Lower leg skin (tissue), 3 donors: ENCODE results near the gene VEGFD.

Experiments
- POLR2A ChIP-seq, 2 donors: fragments of 450-650 bp; IDR thresholded peaks; one replicate each; pipeline ENCODE4 v1.6.1; 2016 to 2017; ENCODE audit warnings: antibody characterized with exemption in 2 of 2, mild to moderate bottlenecking in 1 of 2, moderate library complexity in 1 of 2
- TF ChIP-seq, protein P1 (sequence below), 3 donors: fragments of 450-650 bp; IDR thresholded peaks; one replicate each; pipeline ENCODE4 v1.5.1; 2016; ENCODE audit warnings: antibody characterized with exemption in 3 of 3, mild to moderate bottlenecking in 3 of 3, moderate library complexity in 2 of 3

DNA sequence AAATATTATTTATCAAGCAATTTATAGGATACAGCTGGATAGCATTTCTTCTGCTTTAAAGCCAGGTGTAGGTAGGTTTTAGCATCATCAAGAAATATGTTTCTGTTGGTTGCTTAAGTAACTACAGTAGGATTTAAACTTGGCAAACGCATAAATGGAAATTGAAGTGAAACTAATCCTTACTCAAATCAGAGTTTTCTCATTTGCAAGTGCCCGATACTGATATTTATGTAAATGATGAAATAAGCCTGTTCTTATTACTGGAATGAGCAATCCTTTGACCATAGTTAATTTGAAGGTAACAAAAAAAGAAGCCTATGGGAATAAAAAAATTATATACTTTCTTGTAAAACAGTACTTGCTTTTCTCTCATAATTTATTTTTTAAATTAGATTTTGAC, 25.7 kb downstream of the VEGFD start:
- TF ChIP-seq, protein P1, sequence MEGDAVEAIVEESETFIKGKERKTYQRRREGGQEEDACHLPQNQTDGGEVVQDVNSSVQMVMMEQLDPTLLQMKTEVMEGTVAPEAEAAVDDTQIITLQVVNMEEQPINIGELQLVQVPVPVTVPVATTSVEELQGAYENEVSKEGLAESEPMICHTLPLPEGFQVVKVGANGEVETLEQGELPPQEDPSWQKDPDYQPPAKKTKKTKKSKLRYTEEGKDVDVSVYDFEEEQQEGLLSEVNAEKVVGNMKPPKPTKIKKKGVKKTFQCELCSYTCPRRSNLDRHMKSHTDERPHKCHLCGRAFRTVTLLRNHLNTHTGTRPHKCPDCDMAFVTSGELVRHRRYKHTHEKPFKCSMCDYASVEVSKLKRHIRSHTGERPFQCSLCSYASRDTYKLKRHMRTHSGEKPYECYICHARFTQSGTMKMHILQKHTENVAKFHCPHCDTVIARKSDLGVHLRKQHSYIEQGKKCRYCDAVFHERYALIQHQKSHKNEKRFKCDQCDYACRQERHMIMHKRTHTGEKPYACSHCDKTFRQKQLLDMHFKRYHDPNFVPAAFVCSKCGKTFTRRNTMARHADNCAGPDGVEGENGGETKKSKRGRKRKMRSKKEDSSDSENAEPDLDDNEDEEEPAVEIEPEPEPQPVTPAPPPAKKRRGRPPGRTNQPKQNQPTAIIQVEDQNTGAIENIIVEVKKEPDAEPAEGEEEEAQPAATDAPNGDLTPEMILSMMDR (IDR thresholded peaks at IDR 0.05) = no peak
- no peak for TF ChIP-seq POLR2A (IDR thresholded peaks at IDR 0.05)
